AG08395 (cell line): ENCODE results near the gene PRELP.
A peak's percentile ranks its signal among the peaks of the same experiment; 100 is the strongest.

Experiments
- DNase-seq: peaks from one replicate; pipeline ENCODE4 v3.0.0; 2012; ENCODE audit warnings: mixed read lengths, low spot score

The PRELP gene

GRCh38 chr1:203478231-203478630 is 2.6 kb downstream of the PRELP start:
- DNase-seq: no peak

DNA sequence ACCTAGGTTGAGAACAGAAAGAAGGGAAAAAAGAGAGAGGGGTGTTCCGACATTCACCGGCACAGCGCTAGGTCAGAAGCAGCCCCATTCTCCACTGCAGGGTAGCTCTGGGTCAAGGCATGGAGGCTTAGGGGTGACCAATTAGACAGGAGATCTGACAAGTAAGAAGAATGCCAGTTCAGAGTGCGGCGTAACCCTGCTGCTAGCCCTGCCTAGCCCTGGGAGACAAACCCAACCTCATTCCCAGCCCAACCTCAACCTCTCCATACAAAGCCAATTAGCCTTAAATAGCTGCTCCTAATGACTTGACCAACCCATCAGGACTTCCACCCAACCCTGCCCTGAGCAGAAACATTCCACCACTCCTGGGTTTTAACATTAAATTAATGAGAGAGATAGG is 3.4 kb downstream of the PRELP start:
- DNase-seq: no peak

- DNase-seq: no peak
Observed at GRCh38 chr1:203479646-203480045, 4.0 kb downstream of the PRELP start.

GRCh38 chr1:203480084-203480483 is 4.5 kb downstream of the PRELP start:
- peak; percentile 61 for DNase-seq

DNA sequence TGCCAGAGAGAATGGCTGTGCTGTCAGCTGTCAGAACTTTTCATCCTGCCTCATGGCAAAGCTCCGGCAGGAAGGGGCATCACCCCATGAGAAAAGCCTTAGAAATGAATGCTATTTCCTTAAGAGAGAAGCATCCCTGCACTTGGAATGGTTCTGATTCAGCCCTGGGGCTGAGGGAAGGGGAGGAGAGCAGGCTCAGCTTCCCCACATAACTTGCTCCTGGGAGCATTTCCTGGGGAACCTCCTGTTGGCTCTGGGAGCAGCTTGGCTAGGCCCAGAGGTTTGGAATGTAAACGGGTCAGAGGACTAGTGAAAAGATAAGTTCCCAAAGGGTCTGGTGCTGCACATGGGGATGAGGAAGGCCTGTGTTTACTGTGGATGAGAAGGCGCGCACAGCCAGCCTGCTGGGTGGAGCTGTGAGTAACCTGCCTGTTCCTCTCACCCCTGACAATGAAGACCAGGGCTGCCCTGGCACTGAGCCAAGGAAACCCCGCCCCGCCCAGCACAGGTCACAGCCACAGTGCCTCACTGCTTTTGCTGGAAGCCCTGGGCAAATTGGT is 5.0 kb downstream of the PRELP start:
- peak; percentile 90 for DNase-seq

- DNase-seq: no peak
Observed at GRCh38 chr1:203481196-203481595, 5.6 kb downstream of the PRELP start.

- no peak for DNase-seq
Observed at GRCh38 chr1:203486618-203487370, 11.2 kb downstream of the PRELP start.

DNA sequence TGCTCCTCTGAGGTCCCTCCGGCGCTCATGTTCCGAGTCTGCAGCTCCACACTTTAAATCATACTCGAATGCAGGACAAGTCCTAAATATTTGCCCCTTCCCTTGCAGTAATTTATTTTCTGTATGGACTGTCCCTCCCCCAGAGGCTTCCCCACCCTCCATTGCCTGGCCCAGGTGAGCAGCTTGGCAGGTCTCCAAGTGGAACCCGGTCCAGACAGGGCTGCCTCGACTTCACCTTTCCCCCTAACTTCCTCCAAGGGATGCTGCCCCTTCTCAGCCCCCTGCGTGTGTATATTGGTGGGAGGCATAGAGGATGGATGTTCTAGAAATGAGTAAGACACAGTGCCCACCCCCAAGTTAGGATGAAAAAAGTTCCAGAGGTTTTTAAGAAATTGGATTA is 12.9 kb downstream of the PRELP start:
- no peak for DNase-seq

DNA sequence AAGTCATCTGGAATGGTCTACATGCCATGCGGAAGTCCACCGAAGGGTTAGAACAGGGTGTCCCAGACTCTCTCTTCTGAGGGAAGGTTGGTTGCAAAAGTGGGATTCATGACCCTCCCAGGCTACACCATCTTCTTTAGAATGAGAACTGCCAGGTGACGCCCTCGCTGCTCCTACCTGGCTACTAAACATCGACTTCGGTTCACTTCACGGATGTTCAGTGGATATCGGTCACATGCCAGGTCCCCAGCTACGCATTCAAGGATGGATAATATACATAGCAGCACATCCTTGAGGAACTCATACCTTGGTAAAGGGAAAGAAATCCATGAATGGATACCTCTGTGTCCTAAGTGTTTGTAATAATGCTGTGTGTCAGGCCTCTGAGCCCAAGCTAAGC is 15.0 kb downstream of the PRELP start:
- no peak for DNase-seq

DNA sequence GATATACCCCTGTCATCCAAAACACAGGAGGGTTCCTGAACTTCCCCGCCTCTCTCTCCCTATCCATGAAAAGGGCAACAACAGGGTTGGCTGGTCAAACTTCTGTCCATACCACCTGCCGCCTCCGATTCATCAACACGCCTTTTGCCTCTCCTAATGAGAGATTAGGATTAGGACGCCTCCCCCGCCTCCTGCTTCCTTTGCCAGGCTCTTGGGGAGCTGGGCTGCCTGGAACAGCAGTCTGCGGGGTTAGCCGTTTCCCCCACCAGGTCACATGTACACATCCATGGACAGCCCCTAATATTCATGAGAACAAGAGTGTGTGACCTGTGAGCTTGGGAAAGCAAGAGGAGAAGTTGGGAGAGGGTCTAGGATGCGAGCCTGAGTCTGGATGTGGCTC is 16.1 kb downstream of the PRELP start:
- no peak for DNase-seq

DNA sequence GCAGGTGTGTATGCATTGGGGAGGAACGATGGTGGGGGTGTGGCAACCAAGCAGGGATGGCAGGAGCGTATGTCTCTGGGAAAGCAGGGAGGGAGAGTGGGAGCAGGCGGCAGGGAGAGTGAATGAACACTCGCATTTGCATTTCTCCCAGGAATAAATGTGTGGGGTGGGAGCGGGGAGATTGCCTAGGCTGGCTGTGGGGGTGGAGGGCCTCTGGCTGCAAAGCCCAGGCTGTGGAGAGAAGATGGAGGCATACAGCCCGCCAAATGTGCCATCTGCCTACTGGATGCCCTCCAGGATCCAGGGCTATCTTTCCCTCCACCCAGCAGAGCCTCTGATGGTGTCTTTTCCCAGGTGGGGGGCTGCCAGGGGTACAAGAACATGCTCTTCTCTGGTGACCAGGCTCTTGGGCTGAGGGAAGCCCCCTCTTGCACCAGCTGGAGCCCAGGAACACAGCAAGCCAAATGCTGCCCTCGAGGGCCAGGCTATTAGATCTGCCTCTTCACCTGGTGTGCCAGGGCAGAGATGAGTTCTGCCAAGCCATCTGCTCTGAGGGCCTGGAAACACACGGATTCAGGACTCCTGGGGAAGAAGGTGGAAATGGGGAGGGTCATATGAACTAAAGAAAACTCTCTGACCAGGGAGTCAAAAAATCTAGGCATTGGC is 16.6 kb downstream of the PRELP start:
- no peak for DNase-seq

- no peak for DNase-seq
Observed at GRCh38 chr1:203492748-203493130, 17.1 kb downstream of the PRELP start.

DNA sequence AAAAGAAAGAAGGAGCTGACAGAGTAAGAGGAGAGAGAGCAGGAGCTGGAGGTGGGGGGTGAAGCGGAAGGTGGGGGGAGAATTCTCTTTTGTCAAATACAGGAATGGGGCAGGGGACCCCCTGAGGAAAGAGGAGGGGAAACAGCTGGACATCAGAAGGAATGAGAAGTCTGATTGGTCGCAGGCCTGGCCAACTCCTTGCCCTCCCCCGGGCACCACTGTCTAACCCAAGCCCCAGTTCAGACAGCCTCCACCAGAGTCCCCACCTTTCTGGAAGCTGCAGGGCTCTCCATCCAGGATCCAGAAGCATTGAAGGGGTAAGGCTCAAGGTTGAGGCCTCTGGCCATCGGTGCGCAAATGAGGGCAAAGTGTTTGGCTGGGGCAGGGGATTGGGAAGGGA is 18.3 kb downstream of the PRELP start, which contains the start of gene OPTC:
OPTC (plus strand) TSS at position 253 of the 400 bp plus-strand sequence. CDS start 1,853 bp downstream, outside the sequence.
- no peak for DNase-seq

DNA sequence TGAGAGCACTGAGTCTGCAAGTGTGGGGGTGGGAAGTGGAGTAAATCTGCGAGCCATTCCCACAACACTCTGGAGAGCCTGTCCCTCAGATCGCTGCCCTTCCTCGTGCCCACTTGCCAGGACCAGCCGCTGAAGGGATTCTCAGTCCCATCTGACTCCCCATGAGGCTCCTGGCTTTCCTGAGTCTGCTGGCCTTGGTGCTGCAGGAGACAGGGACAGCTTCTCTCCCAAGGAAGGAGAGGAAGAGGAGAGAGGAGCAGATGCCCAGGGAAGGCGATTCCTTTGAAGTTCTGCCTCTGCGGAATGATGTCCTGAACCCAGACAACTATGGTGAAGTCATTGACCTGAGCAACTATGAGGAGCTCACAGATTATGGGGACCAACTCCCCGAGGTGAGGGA is 20.2 kb downstream of the PRELP start:
- no peak for DNase-seq

DNA sequence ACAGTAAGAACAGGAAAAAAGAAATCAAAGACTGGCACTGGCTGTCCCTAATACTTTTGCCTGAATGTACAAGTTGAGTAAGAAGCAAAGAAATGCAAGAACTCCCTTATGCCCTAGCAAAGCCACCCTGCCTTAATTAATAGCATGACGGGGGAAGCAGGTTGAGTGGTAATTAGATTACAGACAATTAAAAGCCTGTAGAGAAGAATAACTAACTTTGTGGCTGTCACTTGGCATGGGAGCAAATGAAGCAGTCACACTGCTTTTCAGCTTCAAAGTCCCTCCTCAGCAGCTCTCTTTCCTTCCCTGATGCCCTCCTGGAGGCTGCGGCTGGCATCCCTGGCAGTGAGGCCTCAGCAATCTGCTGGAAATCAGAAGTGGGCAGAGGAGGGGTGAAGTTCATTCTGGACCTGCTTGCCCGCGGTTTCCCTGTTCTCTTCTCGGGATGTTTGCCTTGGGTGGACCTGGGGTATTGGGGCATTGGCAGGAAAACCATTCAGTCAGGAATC is 21.7 kb downstream of the PRELP start:
- DNase-seq: no peak

DNA sequence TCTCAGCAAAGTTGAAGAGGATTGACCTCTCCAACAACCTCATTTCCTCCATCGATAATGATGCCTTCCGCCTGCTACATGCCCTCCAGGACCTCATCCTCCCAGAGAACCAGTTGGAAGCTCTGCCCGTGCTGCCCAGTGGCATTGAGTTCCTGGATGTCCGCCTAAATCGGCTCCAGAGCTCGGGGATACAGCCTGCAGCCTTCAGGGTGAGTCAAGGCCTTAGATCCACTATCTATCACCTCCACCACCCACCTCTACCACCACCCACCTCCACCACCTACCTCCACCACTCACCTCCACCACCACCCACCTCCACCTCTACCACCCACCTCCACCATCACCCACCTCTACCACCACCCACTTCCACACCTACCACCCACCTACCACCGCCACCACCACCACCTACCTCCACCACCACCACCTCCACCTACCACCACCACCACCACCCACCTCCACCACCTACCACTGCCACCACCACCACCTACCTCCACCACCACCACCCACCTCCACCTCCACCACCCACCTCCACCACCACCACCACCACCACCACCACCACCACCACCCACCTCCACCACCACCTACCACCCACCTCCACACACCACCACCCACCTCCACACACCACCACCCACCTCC is 24.2 kb downstream of the PRELP start:
- no peak for DNase-seq

DNA sequence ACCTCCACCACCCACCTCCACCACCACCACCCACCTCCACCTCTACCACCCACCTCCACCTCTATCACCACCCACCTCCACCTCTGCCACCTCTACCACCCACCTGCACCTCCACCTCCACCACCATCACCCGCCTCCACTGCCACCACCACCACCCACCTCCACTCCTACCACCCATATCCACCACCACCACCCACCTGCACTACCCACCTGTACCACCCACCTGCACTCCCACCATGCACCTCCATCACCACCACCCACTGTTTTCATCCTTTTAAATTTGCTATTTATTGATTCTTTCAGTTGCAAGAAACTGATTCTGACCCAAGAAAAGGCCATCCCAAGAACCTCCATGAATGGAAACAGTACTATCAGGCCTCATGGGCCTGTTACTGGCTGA is 24.7 kb downstream of the PRELP start:
- no peak for DNase-seq

- no peak for DNase-seq
Observed at GRCh38 chr1:203503836-203504235, 28.2 kb downstream of the PRELP start.

- DNase-seq: peak; percentile 90
Observed at GRCh38 chr1:203504400-203505250, 29.0 kb downstream of the PRELP start.

GRCh38 chr1:203505526-203506204 is 30.1 kb downstream of the PRELP start:
- DNase-seq: no peak
